K562 (cell line): Measurements from ENCODE around the gene ARL16. TPM values are rescaled to one million over a fixed set of nuclear protein-coding genes. Genes with fewer than 3 reads are reported as not detected.
A peak's percentile ranks its signal among the peaks of the same experiment; 100 is the strongest.

Experiments used
- CBFA2T2 ChIP-seq: fragments of 450-650 bp; conservative IDR thresholded peaks from 2 replicates; pipeline ENCODE4 v1.6.1; 2017; ENCODE audit warnings: mild to moderate bottlenecking
- CEBPZ ChIP-seq: fragments of 150-350 bp; IDR thresholded peaks from 2 replicates; pipeline ENCODE4 v1.6.1; 2014; ENCODE audit warnings: low read depth, mild to moderate bottlenecking, low read length, borderline replicate concordance
- CHD2 ChIP-seq: IDR thresholded peaks from 2 replicates; pipeline ENCODE4 v1.6.1; 2011; ENCODE audit warnings: low read depth, low read length
- CXXC5 ChIP-seq: fragments of 250-450 bp; sonication (Bioruptor Pico); IDR thresholded peaks from 2 replicates; pipeline ENCODE4 v1.8.0; 2022; ENCODE audit warnings: inconsistent platforms, mild to moderate bottlenecking, moderate library complexity
- DACH1 ChIP-seq: fragments of 450-650 bp; IDR thresholded peaks from 2 replicates; pipeline ENCODE4 v1.6.1; 2018; ENCODE audit not compliant: partially characterized antibody
- KDM2B ChIP-seq: fragments of 250-450 bp; sonication (Bioruptor Pico); IDR thresholded peaks from 2 replicates; pipeline ENCODE4 v1.8.0; 2021; ENCODE audit warnings: mild to moderate bottlenecking, moderate library complexity
- L3MBTL2 ChIP-seq: fragments of 450-650 bp; IDR thresholded peaks from 2 replicates; pipeline ENCODE4 v1.6.1; 2016; ENCODE audit warnings: mild to moderate bottlenecking, moderate library complexity
- MYC ChIP-seq, 2 experiments: fragments of 250-450 bp in 1 of 2; sonication (Bioruptor Pico) in 1 of 2; IDR thresholded peaks; 2 replicates each; pipeline versions ENCODE4 v1.5.1 to v1.6.1; 2012 to 2021; ENCODE audit warnings: low read depth in 2 of 2, borderline replicate concordance in 1 of 2, improper control_type of control experiment in 1 of 2, low read length in 1 of 2, mild to moderate bottlenecking in 1 of 2, moderate library complexity in 1 of 2
- POU5F1 ChIP-seq: fragments of 150-350 bp; IDR thresholded peaks from 2 replicates; pipeline ENCODE4 v1.6.1; 2014; ENCODE audit warnings: borderline replicate concordance, low read length, low read depth, mild to moderate bottlenecking; ENCODE audit not compliant: partially characterized antibody
- RB1 ChIP-seq: fragments of 450-650 bp; IDR thresholded peaks from 2 replicates; pipeline ENCODE4 v1.6.1; 2017; ENCODE audit warnings: low read depth, mild to moderate bottlenecking
- RFX5 ChIP-seq: IDR thresholded peaks from 2 replicates; pipeline ENCODE4 v1.6.1; 2011; ENCODE audit warnings: low read depth, mild to moderate bottlenecking, improper control_type of control experiment, low read length
- RNF2 ChIP-seq: sonication (generic); IDR thresholded peaks from 2 replicates; pipeline ENCODE4 v1.6.1; 2016
- SMAD2 ChIP-seq: fragments of 150-350 bp; IDR thresholded peaks from 2 replicates; pipeline ENCODE4 v1.6.1; 2014; ENCODE audit warnings: low read depth, mild to moderate bottlenecking, low read length
- SMAD4 ChIP-seq: fragments of 250-450 bp; sonication (Bioruptor Pico); conservative IDR thresholded peaks from 2 replicates; pipeline ENCODE4 v1.8.0; 2021; ENCODE audit warnings: inconsistent platforms, mild to moderate bottlenecking, moderate library complexity
- ZC3H8 ChIP-seq: fragments of 450-650 bp; IDR thresholded peaks from 2 replicates; pipeline ENCODE4 v1.6.1; 2017
- ZNF124 ChIP-seq: sonication (generic); formaldehyde crosslinking; IDR thresholded peaks from 2 replicates; pipeline ENCODE4 v1.8.1; 2022; ENCODE audit warnings: missing genetic modification reagents
- ZNF354B ChIP-seq: fragments of 250-450 bp; sonication (Bioruptor Pico); IDR thresholded peaks from 2 replicates; pipeline ENCODE4 v1.4.0; 2020
- polyA plus RNA-seq, 8 experiments: library from polyadenylated mRNA; depleted of rRNA in 4 of 8; stranded (reverse) in 5 of 8; unstranded in 3 of 8; fragments of >200 nt; fragmentation: Nextera tagmentation in 2 of 8; fragmentation: Illumina TruSeq in 1 of 8; extraction: Ambion mirVana in 2 of 8; extraction: Trizol in 1 of 8; gene quantifications; 2 replicates each; pipeline versions ENCODE4 v1.2.1 to v1.2.3, GENCODE V29; 2011 to 2014; ENCODE audit warnings: inconsistent platforms in 1 of 8, missing spikeins in 1 of 8
- total RNA-seq, 7 experiments: library from RNA; depleted of rRNA in 6 of 7; stranded (reverse); fragments of >200 nt in 6 of 7; fragmentation: Illumina TruSeq in 2 of 7; extraction: Trizol in 2 of 7; gene quantifications; 2 replicates each; pipeline versions ENCODE4 v1.2.1 to v1.2.3, GENCODE V29; 2011 to 2021; ENCODE audit warnings: low replicate concordance in 1 of 7
- TF ChIP-seq, protein P1 (sequence below): sonication (generic); formaldehyde crosslinking; IDR thresholded peaks from 2 replicates; pipeline ENCODE4 v1.8.0; 2022; ENCODE audit warnings: mild to moderate bottlenecking, missing genetic modification reagents, borderline replicate concordance
- TF ChIP-seq, protein P2 (sequence below): fragments of 250-450 bp; sonication (Bioruptor Pico); IDR thresholded peaks from 2 replicates; pipeline ENCODE4 v1.4.0; 2020
- TF ChIP-seq, protein P3 (sequence below): fragments of 250-450 bp; sonication (Bioruptor Pico); IDR thresholded peaks from 2 replicates; pipeline ENCODE4 v1.8.0; 2021; ENCODE audit warnings: mild to moderate bottlenecking, moderate library complexity

ARL16 gene
- total and polyA plus RNA-seq, 9 of the 15 experiments (the other 6 are each of a cell fraction or from before 2014, with no cell fraction given) = 5.4 to 32.4 (median 22.6) TPM

- TF ChIP-seq, protein P1, sequence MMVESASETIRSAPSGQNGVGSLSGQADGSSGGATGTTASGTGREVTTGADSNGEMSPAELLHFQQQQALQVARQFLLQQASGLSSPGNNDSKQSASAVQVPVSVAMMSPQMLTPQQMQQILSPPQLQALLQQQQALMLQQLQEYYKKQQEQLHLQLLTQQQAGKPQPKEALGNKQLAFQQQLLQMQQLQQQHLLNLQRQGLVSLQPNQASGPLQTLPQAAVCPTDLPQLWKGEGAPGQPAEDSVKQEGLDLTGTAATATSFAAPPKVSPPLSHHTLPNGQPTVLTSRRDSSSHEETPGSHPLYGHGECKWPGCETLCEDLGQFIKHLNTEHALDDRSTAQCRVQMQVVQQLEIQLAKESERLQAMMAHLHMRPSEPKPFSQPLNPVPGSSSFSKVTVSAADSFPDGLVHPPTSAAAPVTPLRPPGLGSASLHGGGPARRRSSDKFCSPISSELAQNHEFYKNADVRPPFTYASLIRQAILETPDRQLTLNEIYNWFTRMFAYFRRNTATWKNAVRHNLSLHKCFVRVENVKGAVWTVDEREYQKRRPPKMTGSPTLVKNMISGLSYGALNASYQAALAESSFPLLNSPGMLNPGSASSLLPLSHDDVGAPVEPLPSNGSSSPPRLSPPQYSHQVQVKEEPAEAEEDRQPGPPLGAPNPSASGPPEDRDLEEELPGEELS (CRISPR knock-in tag) = no peak; the same call in 1 of the 2 replicates
- TF ChIP-seq POU5F1 = no peak
- TF ChIP-seq L3MBTL2 = peak; percentile 62
- no peak for TF ChIP-seq SMAD4
- 0 out of 2 replicates have a peak, but pooled peaks have one; percentile 48 for TF ChIP-seq RNF2
- TF ChIP-seq CEBPZ = peak; percentile 49; the same call in 1 of the 2 replicates
- TF ChIP-seq CXXC5 (CRISPR knock-in tag) = peak; percentile 71
- peak; percentile 81; the same call in 1 of the 2 replicates for TF ChIP-seq MYC (IDR thresholded peaks at IDR 0.05; ENCODE audit: low read depth, low read length)
- no peak for TF ChIP-seq MYC (CRISPR knock-in tag; IDR thresholded peaks at IDR 0.05; ENCODE audit: borderline replicate concordance, low read depth)
- peak; percentile 55; the same call in 1 of the 2 replicates for TF ChIP-seq KDM2B (CRISPR knock-in tag)
- TF ChIP-seq ZNF124 = no peak
- TF ChIP-seq CBFA2T2 = no peak
- TF ChIP-seq DACH1 = no peak
- no peak for TF ChIP-seq ZC3H8
- TF ChIP-seq, protein P2, sequence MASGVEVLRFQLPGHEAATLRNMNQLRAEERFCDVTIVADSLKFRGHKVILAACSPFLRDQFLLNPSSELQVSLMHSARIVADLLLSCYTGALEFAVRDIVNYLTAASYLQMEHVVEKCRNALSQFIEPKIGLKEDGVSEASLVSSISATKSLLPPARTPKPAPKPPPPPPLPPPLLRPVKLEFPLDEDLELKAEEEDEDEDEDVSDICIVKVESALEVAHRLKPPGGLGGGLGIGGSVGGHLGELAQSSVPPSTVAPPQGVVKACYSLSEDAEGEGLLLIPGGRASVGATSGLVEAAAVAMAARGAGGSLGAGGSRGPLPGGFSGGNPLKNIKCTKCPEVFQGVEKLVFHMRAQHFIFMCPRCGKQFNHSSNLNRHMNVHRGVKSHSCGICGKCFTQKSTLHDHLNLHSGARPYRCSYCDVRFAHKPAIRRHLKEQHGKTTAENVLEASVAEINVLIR (CRISPR knock-in tag) = no peak
- TF ChIP-seq ZNF354B = no peak
- TF ChIP-seq CHD2 = peak; percentile 78
- TF ChIP-seq SMAD2 = no peak
- TF ChIP-seq RB1 = peak; percentile 83
- no peak for TF ChIP-seq RFX5
- TF ChIP-seq, protein P3, sequence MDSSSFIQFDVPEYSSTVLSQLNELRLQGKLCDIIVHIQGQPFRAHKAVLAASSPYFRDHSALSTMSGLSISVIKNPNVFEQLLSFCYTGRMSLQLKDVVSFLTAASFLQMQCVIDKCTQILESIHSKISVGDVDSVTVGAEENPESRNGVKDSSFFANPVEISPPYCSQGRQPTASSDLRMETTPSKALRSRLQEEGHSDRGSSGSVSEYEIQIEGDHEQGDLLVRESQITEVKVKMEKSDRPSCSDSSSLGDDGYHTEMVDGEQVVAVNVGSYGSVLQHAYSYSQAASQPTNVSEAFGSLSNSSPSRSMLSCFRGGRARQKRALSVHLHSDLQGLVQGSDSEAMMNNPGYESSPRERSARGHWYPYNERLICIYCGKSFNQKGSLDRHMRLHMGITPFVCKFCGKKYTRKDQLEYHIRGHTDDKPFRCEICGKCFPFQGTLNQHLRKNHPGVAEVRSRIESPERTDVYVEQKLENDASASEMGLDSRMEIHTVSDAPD (CRISPR knock-in tag) = no peak
Measured at GRCh38 chr17:81666342-81667191, 17.0 kb downstream of the ARL16 start, which contains the start of the genes CCDC137 and OXLD1 (continued).
